A549 (cell line): ENCODE data around the gene HMCN1. TPM values are rescaled to one million over a fixed set of nuclear protein-coding genes. Genes with fewer than 3 reads are reported as not detected.

ENCODE experiments used
- ATAC-seq, 2 experiments: fragments of 200-7000 bp in 1 of 2; fragments of >200 bp in 1 of 2; cut with Nextera tagmentation in 1 of 2; cut with Tn5 transposase in 1 of 2; 3 replicates each; pipeline versions ENCODE4 v1.8.0 to v1.9.1; 2018 to 2020; ENCODE audit warnings: mild to moderate bottlenecking in 1 of 2, moderate library complexity in 1 of 2
- CTCF ChIA-PET: fragments of 300-600 bp; sonication (Branson Sonifier 250); formaldehyde crosslinking; extraction: SDS; loops from one replicate; lab custom pipeline; 2021; ENCODE audit warnings: antibody characterized with exemption, inconsistent platforms; lab: Yijun Ruan, JAX
- POLR2A ChIA-PET: fragments of 350-600 bp; formaldehyde crosslinking; extraction: SDS; loops from one replicate; lab custom pipeline; 2021; ENCODE audit warnings: antibody characterized with exemption, inconsistent platforms; lab: Yijun Ruan, JAX
- DNase-seq, 2 experiments: peaks; one replicate each; pipeline versions ENCODE4 v3.0.0 to v3.0.0-alpha.2; 2011 to 2016; ENCODE audit warnings: low read depth in 1 of 2, low spot score in 1 of 2
- FAIRE-seq: peaks from 2 replicates; lab custom pipeline; 2011; peaks lifted over from hg19 to GRCh38; lab: Jason Lieb, UNC
- H3K27ac ChIP-seq, 2 experiments: fragments of >200 bp; sonication (Bioruptor Twin); formaldehyde crosslinking; 3 replicates each; pipeline ENCODE4 v1.5.1; 2016 to 2017
- H3K4me1 ChIP-seq: fragments of >200 bp; sonication (Bioruptor Twin); formaldehyde crosslinking; 3 replicates; pipeline ENCODE4 v1.6.1; 2016
- H3K4me2 ChIP-seq: fragments of >200 bp; sonication (Bioruptor Twin); formaldehyde crosslinking; 3 replicates; pipeline ENCODE4 v1.6.1; 2016
- H3K4me3 ChIP-seq: fragments of >200 bp; sonication (Bioruptor Twin); formaldehyde crosslinking; 3 replicates; pipeline ENCODE4 v1.5.1; 2016
- H3K9me3 ChIP-seq: fragments of >200 bp; sonication (Bioruptor Twin); formaldehyde crosslinking; 3 replicates; pipeline ENCODE4 v1.6.1; 2016
- ATOH8 ChIP-seq: fragments of 250-450 bp; sonication (Bioruptor Pico); IDR thresholded peaks from 2 replicates; pipeline ENCODE4 v1.5.0; 2020; ENCODE audit warnings: low read depth, mild to moderate bottlenecking, moderate library complexity
- BHLHE40 ChIP-seq: IDR thresholded peaks from 2 replicates; pipeline ENCODE4 v1.6.1; 2012; ENCODE audit warnings: low read depth, low read length, inconsistent platforms
- CHD4 ChIP-seq: fragments of 200-600 bp; sonication (generic); IDR thresholded peaks from 2 replicates; pipeline ENCODE4 v1.6.1; 2016; ENCODE audit warnings: antibody characterized with exemption, mild to moderate bottlenecking, borderline replicate concordance
- CTCF ChIP-seq: fragments of >200 bp; sonication (Bioruptor Twin); formaldehyde crosslinking; IDR thresholded peaks from 3 replicates; pipeline ENCODE4 v1.5.1; 2016
- EHMT2 ChIP-seq: fragments of 200-600 bp; sonication (generic); IDR thresholded peaks from 2 replicates; pipeline ENCODE4 v1.6.1; 2016; ENCODE audit warnings: antibody characterized with exemption, low read depth, mild to moderate bottlenecking, moderate library complexity
- ESRRA ChIP-seq: fragments of 150-350 bp; IDR thresholded peaks from 2 replicates; pipeline ENCODE4 v1.6.1; 2014; ENCODE audit warnings: mild to moderate bottlenecking, low read length, borderline replicate concordance
- FOSB ChIP-seq: fragments of 250-450 bp; sonication (Bioruptor Pico); IDR thresholded peaks from 2 replicates; pipeline ENCODE4 v1.5.0; 2020; ENCODE audit warnings: mild to moderate bottlenecking, moderate library complexity
- HOXB5 ChIP-seq: fragments of 250-450 bp; sonication (Bioruptor Pico); IDR thresholded peaks from 2 replicates; pipeline ENCODE4 v1.5.0; 2020; ENCODE audit warnings: mild to moderate bottlenecking, moderate library complexity
- KDM1A ChIP-seq: fragments of 200-600 bp; sonication (generic); IDR thresholded peaks from 2 replicates; pipeline ENCODE4 v1.6.1; 2016; ENCODE audit warnings: low read depth, mild to moderate bottlenecking
- MAFK ChIP-seq: fragments of 450-650 bp; IDR thresholded peaks from 2 replicates; pipeline ENCODE4 v1.6.1; 2014; ENCODE audit not compliant: partially characterized antibody
- MYC ChIP-seq: IDR thresholded peaks from 2 replicates; pipeline ENCODE4 v1.6.1; 2012; ENCODE audit warnings: mild to moderate bottlenecking, inconsistent platforms, low read length, improper control_type of control experiment, borderline replicate concordance
- NFE2L2 ChIP-seq: fragments of 150-350 bp; conservative IDR thresholded peaks from 2 replicates; pipeline ENCODE4 v1.6.1; 2014; ENCODE audit warnings: low read length
- POLR2A ChIP-seq: IDR thresholded peaks from 2 replicates; pipeline ENCODE4 v1.6.1; 2012; ENCODE audit warnings: mild to moderate bottlenecking, low read length
- RCOR1 ChIP-seq: fragments of 150-350 bp; IDR thresholded peaks from 2 replicates; pipeline ENCODE4 v1.6.1; 2014; ENCODE audit warnings: antibody characterized with exemption, low read length, low read depth
- REST ChIP-seq: fragments of 200-600 bp; sonication (generic); IDR thresholded peaks from 2 replicates; pipeline ENCODE4 v1.6.1; 2016; ENCODE audit warnings: antibody characterized with exemption, mild to moderate bottlenecking, moderate library complexity
- SMC3 ChIP-seq: fragments of >200 bp; sonication (Bioruptor Twin); formaldehyde crosslinking; IDR thresholded peaks from 3 replicates; pipeline ENCODE4 v1.6.1; 2018; ENCODE audit warnings: inconsistent platforms
- TP53 ChIP-seq: fragments of 250-450 bp; sonication (Bioruptor Pico); IDR thresholded peaks from 2 replicates; pipeline ENCODE4 v1.5.0; 2021; ENCODE audit warnings: mild to moderate bottlenecking, moderate library complexity
- ZC3H11A ChIP-seq: fragments of 450-650 bp; IDR thresholded peaks from 2 replicates; pipeline ENCODE4 v1.6.1; 2014; ENCODE audit warnings: antibody characterized with exemption, mild to moderate bottlenecking
- ZFP36 ChIP-seq: fragments of 450-650 bp; IDR thresholded peaks from 2 replicates; pipeline ENCODE4 v1.6.1; 2014; ENCODE audit warnings: borderline replicate concordance; ENCODE audit not compliant: partially characterized antibody
- ZSCAN20 ChIP-seq: fragments of 250-450 bp; sonication (Bioruptor Pico); IDR thresholded peaks from 2 replicates; pipeline ENCODE4 v1.8.0; 2022; ENCODE audit warnings: mild to moderate bottlenecking, moderate library complexity
- WGBS: methylation state at CpG from one replicate; pipeline ENCODE4 v1.1.6; 2017; ENCODE audit errors: missing lambda C conversion rate; 5-methylcytosine and 5-hydroxymethylcytosine counted together
- polyA plus RNA-seq, 4 experiments: library from polyadenylated mRNA; depleted of rRNA in 3 of 4; stranded (reverse); fragments of >200 nt; fragmentation: RNase III in 1 of 4; extraction: RNeasy Plus Mini Kit Qiagen cat#74134 plus additional on column Dnase treatment in 1 of 4; gene quantifications; 2 replicates in 3 of 4; 3 replicates in 1 of 4; pipeline ENCODE4 v1.2.3, GENCODE V29; 2011 to 2017

HMCN1 gene
- polyA plus RNA-seq, 2 of the 4 experiments (the other 2 are of a cell fraction), result 0.03 to 0.06 TPM

GRCh38 chr1:185964946-185965345, 230.8 kb downstream of the HMCN1 start:
- 19% methylated on average over 3 of the region's 3 CpGs for WGBS
- no peak overlapping the region for H3K4me2 ChIP-seq
- ATAC-seq, result no peak
- no peaks in the 10 kb centered on the region for H3K9me3 ChIP-seq
- no peak overlapping the region for H3K4me3 ChIP-seq
- TF ChIP-seq SMC3, result no peak
- TF ChIP-seq RCOR1, result no peak
- no peak for TF ChIP-seq CTCF
- TF ChIP-seq ATOH8 (CRISPR knock-in tag), result no peak
- no peak for TF ChIP-seq MAFK
- no peak for TF ChIP-seq TP53 (CRISPR knock-in tag)
- no peak for TF ChIP-seq HOXB5 (CRISPR knock-in tag)
- TF ChIP-seq BHLHE40, result no peak
- TF ChIP-seq EHMT2, result no peak
- no peak overlapping the region for H3K27ac ChIP-seq
- no peaks in the 10 kb centered on the region for H3K4me1 ChIP-seq
- ChIA-PET POLR2A (no interaction called here), CTCF (interaction anchor here (0.6 kb wide), 2 partner anchors 17 to 25 kb away, joined by 3 read pairs; no protein-coding TSS in a partner anchor)
- DNase-seq, result no peak
- no peak for FAIRE-seq

- WGBS, result 39% methylated on average over 3 of the region's 3 CpGs
- DNase-seq (no peak), FAIRE-seq (no peak), ATAC-seq (no peak)
- Histone ChIP-seq H3K4me2 (no peak overlapping the region), H3K9me3 (no peaks in the 10 kb centered on the region), H3K4me3 (no peak overlapping the region), H3K4me1 (no peaks in the 10 kb centered on the region), H3K27ac (no peak overlapping the region)
- ChIA-PET CTCF (no interaction called here), POLR2A (no interaction called here)
- TF ChIP-seq MAFK, result no peak
- TF ChIP-seq ZC3H11A, result no peak
- TF ChIP-seq ZFP36, result no peak
- no peak for TF ChIP-seq ESRRA
- TF ChIP-seq NFE2L2, result no peak
- TF ChIP-seq POLR2A, result no peak
- TF ChIP-seq REST, result no peak
- no peak for TF ChIP-seq ZSCAN20 (CRISPR knock-in tag)
- TF ChIP-seq TP53 (CRISPR knock-in tag), result no peak
- TF ChIP-seq FOSB (CRISPR knock-in tag), result no peak
- TF ChIP-seq CHD4, result no peak
- no peak for TF ChIP-seq MYC
- no peak for TF ChIP-seq KDM1A
These were observed 231.7 kb downstream of the HMCN1 start for GRCh38 chr1:185965870-185966269.
